Stimulated activated naive CD8-positive, alpha-beta T cell treated with anti-CD3 and anti-CD28 coated beads, Interleukin-15, Interleukin-2, amounts not matched to agents 100 ng/mL and 50 ng/mL, for 24 hours (primary cell): ENCODE data around the gene ZC3H15.
"Not testable (repeated sequence)": the region's sequence is repeated elsewhere in the genome, so short reads cannot be mapped to it uniquely, and the experiment has no call there.

Experiments used
- H3K27ac Mint-ChIP-seq: one replicate; pipeline ENCODE4 v1.8.0; 2021; ENCODE audit warnings: mild to moderate bottlenecking, mixed read lengths
- H3K27me3 Mint-ChIP-seq: one replicate; pipeline ENCODE4 v1.8.0; 2021; ENCODE audit warnings: mixed read lengths
- H3K36me3 Mint-ChIP-seq: one replicate; pipeline ENCODE4 v1.8.0; 2021; ENCODE audit warnings: low read depth, mixed read lengths
- H3K4me1 Mint-ChIP-seq: one replicate; pipeline ENCODE4 v1.8.0; 2021; ENCODE audit warnings: low read depth, mixed read lengths
- H3K4me3 Mint-ChIP-seq: one replicate; pipeline ENCODE4 v1.8.0; 2021; ENCODE audit warnings: mild to moderate bottlenecking, mixed read lengths
- H3K9me3 Mint-ChIP-seq: one replicate; pipeline ENCODE4 v1.8.0; 2021; ENCODE audit warnings: mixed read lengths

ZC3H15 gene

GRCh38 chr2:186518291-186518690 is 32.2 kb downstream of the ZC3H15 start:
- Mint-ChIP-seq H3K4me1 (no peaks in the 10 kb centered on the region), H3K27me3 (no peaks in the 10 kb centered on the region), H3K4me3 (no peak overlapping the region), H3K9me3 (no peaks in the 10 kb centered on the region), H3K36me3 (peaks cover 67% of the 10 kb centered on the region), H3K27ac (no peak overlapping the region)

GRCh38 chr2:186518945-186519344 is 32.9 kb downstream of the ZC3H15 start:
- Mint-ChIP-seq H3K27ac (no peak overlapping the region), H3K9me3 (no peaks in the 10 kb centered on the region)

GRCh38 chr2:186521570-186522153 is 35.6 kb downstream of the ZC3H15 start:
- H3K9me3 Mint-ChIP-seq, H3K4me3 Mint-ChIP-seq, H3K27ac Mint-ChIP-seq, H3K27me3 Mint-ChIP-seq, H3K4me1 Mint-ChIP-seq: not testable (repeated sequence)
- H3K36me3 Mint-ChIP-seq = peaks cover 55% of the 10 kb centered on the region

More at GRCh38 chr2:186518945-186519344, 32.9 kb downstream of the ZC3H15 start:
- Mint-ChIP-seq H3K36me3 (peaks cover 63% of the 10 kb centered on the region), H3K4me3 (no peak overlapping the region), H3K4me1 (no peaks in the 10 kb centered on the region), H3K27me3 (no peaks in the 10 kb centered on the region)

- H3K27me3 Mint-ChIP-seq = no peaks in the 10 kb centered on the region
- H3K36me3 Mint-ChIP-seq = peaks cover 47% of the 10 kb centered on the region
- no peak overlapping the region for H3K4me3 Mint-ChIP-seq
- H3K9me3 Mint-ChIP-seq = peaks cover 3% of the 10 kb centered on the region
- no peaks in the 10 kb centered on the region for H3K4me1 Mint-ChIP-seq
- H3K27ac Mint-ChIP-seq = no peak overlapping the region
These were observed 36.4 kb downstream of the ZC3H15 start for GRCh38 chr2:186522450-186522849.

- Mint-ChIP-seq H3K36me3 (peaks cover 34% of the 10 kb centered on the region), H3K27me3 (no peaks in the 10 kb centered on the region), H3K4me1 (no peaks in the 10 kb centered on the region), H3K9me3 (peaks cover 3% of the 10 kb centered on the region), H3K27ac (no peak overlapping the region), H3K4me3 (no peak overlapping the region)
These were observed 37.7 kb downstream of the ZC3H15 start for GRCh38 chr2:186523791-186524190.

- H3K4me3 Mint-ChIP-seq = no peak overlapping the region
- H3K27me3 Mint-ChIP-seq = no peaks in the 10 kb centered on the region
- no peaks in the 10 kb centered on the region for H3K4me1 Mint-ChIP-seq
- peaks cover 3% of the 10 kb centered on the region for H3K9me3 Mint-ChIP-seq
- H3K27ac Mint-ChIP-seq = no peak overlapping the region
- H3K36me3 Mint-ChIP-seq = peaks cover 13% of the 10 kb centered on the region
These were observed 40.2 kb downstream of the ZC3H15 start for GRCh38 chr2:186526281-186526680.

GRCh38 chr2:186530314-186530713 is 44.3 kb downstream of the ZC3H15 start:
- no peaks in the 10 kb centered on the region for H3K36me3 Mint-ChIP-seq
- peaks cover 3% of the 10 kb centered on the region for H3K9me3 Mint-ChIP-seq
- no peak overlapping the region for H3K4me3 Mint-ChIP-seq
- H3K4me1 Mint-ChIP-seq = no peaks in the 10 kb centered on the region
- no peak overlapping the region for H3K27ac Mint-ChIP-seq
- no peaks in the 10 kb centered on the region for H3K27me3 Mint-ChIP-seq

GRCh38 chr2:186531257-186531775 is 45.3 kb downstream of the ZC3H15 start:
- Mint-ChIP-seq H3K36me3 (no peaks in the 10 kb centered on the region), H3K9me3 (peaks cover 3% of the 10 kb centered on the region), H3K27ac (no peak overlapping the region), H3K4me1 (no peaks in the 10 kb centered on the region), H3K27me3 (no peaks in the 10 kb centered on the region), H3K4me3 (no peak overlapping the region)

GRCh38 chr2:186532891-186533290 is 46.8 kb downstream of the ZC3H15 start:
- no peaks in the 10 kb centered on the region for H3K4me1 Mint-ChIP-seq
- no peak overlapping the region for H3K4me3 Mint-ChIP-seq
- no peak overlapping the region for H3K27ac Mint-ChIP-seq
- no peaks in the 10 kb centered on the region for H3K27me3 Mint-ChIP-seq
- no peaks in the 10 kb centered on the region for H3K36me3 Mint-ChIP-seq
- no peaks in the 10 kb centered on the region for H3K9me3 Mint-ChIP-seq

GRCh38 chr2:186533717-186534116 is 47.7 kb downstream of the ZC3H15 start:
- H3K9me3 Mint-ChIP-seq = no peaks in the 10 kb centered on the region
- no peaks in the 10 kb centered on the region for H3K4me1 Mint-ChIP-seq
- no peak overlapping the region for H3K4me3 Mint-ChIP-seq
- no peaks in the 10 kb centered on the region for H3K36me3 Mint-ChIP-seq
- H3K27me3 Mint-ChIP-seq = no peaks in the 10 kb centered on the region
- H3K27ac Mint-ChIP-seq = no peak overlapping the region

GRCh38 chr2:186534406-186534805 is 48.3 kb downstream of the ZC3H15 start:
- no peak overlapping the region for H3K27ac Mint-ChIP-seq
- H3K4me3 Mint-ChIP-seq = no peak overlapping the region
- no peaks in the 10 kb centered on the region for H3K9me3 Mint-ChIP-seq
- no peaks in the 10 kb centered on the region for H3K27me3 Mint-ChIP-seq
- H3K4me1 Mint-ChIP-seq = no peaks in the 10 kb centered on the region
- no peaks in the 10 kb centered on the region for H3K36me3 Mint-ChIP-seq

- H3K27me3 Mint-ChIP-seq = peaks cover 6% of the 10 kb centered on the region
- H3K4me3 Mint-ChIP-seq = no peak overlapping the region
- H3K27ac Mint-ChIP-seq = no peak overlapping the region
- H3K4me1 Mint-ChIP-seq = no peaks in the 10 kb centered on the region
- H3K36me3 Mint-ChIP-seq = no peaks in the 10 kb centered on the region
- H3K9me3 Mint-ChIP-seq = no peaks in the 10 kb centered on the region
These were observed 49.8 kb downstream of the ZC3H15 start for GRCh38 chr2:186535861-186536260.

GRCh38 chr2:186537019-186537418 is 51.0 kb downstream of the ZC3H15 start:
- no peak overlapping the region for H3K4me3 Mint-ChIP-seq
- no peaks in the 10 kb centered on the region for H3K36me3 Mint-ChIP-seq
- no peak overlapping the region for H3K27ac Mint-ChIP-seq
- H3K27me3 Mint-ChIP-seq = peaks cover 9% of the 10 kb centered on the region
- H3K9me3 Mint-ChIP-seq = no peaks in the 10 kb centered on the region
- no peaks in the 10 kb centered on the region for H3K4me1 Mint-ChIP-seq

- Mint-ChIP-seq H3K27ac (no peak overlapping the region), H3K36me3 (no peaks in the 10 kb centered on the region), H3K4me3 (no peak overlapping the region), H3K4me1 (no peaks in the 10 kb centered on the region), H3K27me3 (peaks cover 14% of the 10 kb centered on the region), H3K9me3 (no peaks in the 10 kb centered on the region)
These were observed 54.9 kb downstream of the ZC3H15 start for GRCh38 chr2:186540941-186541340.

- no peak overlapping the region for H3K27ac Mint-ChIP-seq
- H3K4me1 Mint-ChIP-seq = no peaks in the 10 kb centered on the region
- H3K36me3 Mint-ChIP-seq = no peaks in the 10 kb centered on the region
- peaks cover 14% of the 10 kb centered on the region for H3K27me3 Mint-ChIP-seq
- H3K4me3 Mint-ChIP-seq = no peak overlapping the region
- H3K9me3 Mint-ChIP-seq = no peaks in the 10 kb centered on the region
These were observed 55.9 kb downstream of the ZC3H15 start for GRCh38 chr2:186542002-186542401.

- no peak overlapping the region for H3K27ac Mint-ChIP-seq
- peaks cover 14% of the 10 kb centered on the region for H3K27me3 Mint-ChIP-seq
- H3K4me1 Mint-ChIP-seq = no peaks in the 10 kb centered on the region
- no peaks in the 10 kb centered on the region for H3K36me3 Mint-ChIP-seq
- no peaks in the 10 kb centered on the region for H3K9me3 Mint-ChIP-seq
- H3K4me3 Mint-ChIP-seq = no peak overlapping the region
These were observed 57.6 kb downstream of the ZC3H15 start for GRCh38 chr2:186543561-186544131.
